ENCODE measurements around the gene DEPDC1B.

DNA sequence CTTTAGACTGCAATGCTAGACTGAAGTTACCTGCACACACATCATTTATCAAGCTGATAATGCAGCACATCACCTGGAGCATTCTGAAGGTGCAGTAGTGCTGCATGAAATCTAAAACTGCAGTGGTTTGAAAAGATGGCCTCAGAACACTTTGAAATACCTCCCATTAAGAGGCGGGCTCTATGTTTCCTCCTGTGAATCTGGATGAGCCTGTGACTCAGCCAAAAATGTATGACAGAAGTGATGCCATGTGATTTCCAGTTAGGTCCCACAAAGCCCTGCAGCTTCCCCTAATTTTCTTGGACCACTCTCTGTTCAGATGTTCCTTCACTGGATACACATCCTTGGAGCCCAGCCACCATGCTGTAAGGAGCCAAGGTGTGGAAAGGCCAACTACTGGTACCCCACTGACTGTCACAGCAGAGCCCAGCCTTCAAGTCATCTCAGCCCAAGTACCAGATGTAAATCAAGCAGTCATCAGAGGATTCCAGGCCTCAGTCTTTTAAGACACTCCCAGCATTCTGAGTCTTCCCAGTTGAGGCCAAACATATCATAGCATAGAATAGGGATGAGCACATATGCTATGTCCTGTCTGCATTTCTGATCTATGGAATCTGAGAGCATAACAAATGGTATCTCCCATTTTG lies 27.2 kb upstream of the DEPDC1B start:
- TF ChIP-seq POLR2AphosphoS5 (IDR thresholded peaks at IDR 0.05; ENCODE audit: low read depth, low read length) (no peak), BACH1 (IDR thresholded peaks at IDR 0.05; ENCODE audit: low read length) (no peak)

All from H1 (cell line).